ENCODE results near the gene RAD9A. TPM values are rescaled to one million over a fixed set of nuclear protein-coding genes. Genes with fewer than 3 reads are reported as not detected.

Gene RAD9A
- total RNA-seq, 1 experiment from 2014 or later = 20.9 TPM

DNA sequence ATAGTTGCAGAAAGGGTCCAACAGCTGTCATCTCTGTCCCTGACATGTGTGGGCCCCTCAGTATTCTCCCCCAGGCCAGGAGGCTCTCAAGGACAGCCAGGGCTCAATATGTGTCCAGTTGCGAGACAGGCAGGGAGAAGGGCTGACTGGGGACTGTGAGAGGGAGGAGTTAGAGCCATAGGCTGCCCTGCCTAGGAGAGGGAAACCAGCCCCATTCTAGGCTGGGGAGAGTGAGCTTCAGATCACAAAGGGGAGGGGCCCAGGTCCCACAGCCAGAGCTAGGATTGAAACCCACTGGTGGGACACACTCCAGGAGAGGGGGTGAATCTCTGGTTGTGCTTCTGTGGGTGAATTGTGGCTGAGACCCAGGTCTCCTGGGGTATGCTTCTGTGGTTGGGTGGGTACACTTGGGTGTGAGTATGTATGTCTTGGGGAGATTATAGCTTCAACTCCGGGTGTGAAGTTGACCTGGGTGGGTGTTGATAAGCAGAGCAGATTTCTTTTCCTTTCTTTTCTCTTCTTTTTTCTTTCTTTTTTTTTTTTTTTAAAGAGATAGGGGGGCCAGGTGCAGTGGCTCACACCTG is 21.6 kb downstream of the RAD9A start:
- DNase-seq = no peak

More for the DNA sequence above, 21.6 kb downstream of the RAD9A start:
- no peaks in the 10 kb centered on the region for H3K23me2 ChIP-seq (ENCODE audit: insufficient read length, low read depth, low read length, poor library complexity, severe bottlenecking)
- H4K8ac ChIP-seq (replicated peaks; ENCODE audit: insufficient read length, low read depth, low read length) = no peak overlapping the region
- no peak overlapping the region; the same call in 1 of the 2 replicates for H3K14ac ChIP-seq (ENCODE audit: insufficient read depth, low read length)
- H3K9ac ChIP-seq (ENCODE audit: extremely low read depth, insufficient read length, low read length) = no peak overlapping the region
- no peaks in the 10 kb centered on the region for H4K20me1 ChIP-seq (ENCODE audit: control insufficient read depth, insufficient read depth, insufficient read length)
- no peak overlapping the region for H2BK15ac ChIP-seq (ENCODE audit: low read depth, low read length)
- no peak overlapping the region for H2BK5ac ChIP-seq (ENCODE audit: insufficient read length, low read length)
- no peak overlapping the region for H3K23ac ChIP-seq (ENCODE audit: insufficient read length, low read depth, low read length)
- no peaks in the 10 kb centered on the region for H3K27me3 ChIP-seq (ENCODE audit: insufficient read depth, low read length)
- H3K79me2 ChIP-seq (ENCODE audit: insufficient read depth, low read length) = no peaks in the 10 kb centered on the region
- no CpG with 5 or more reads among the region's 2 CpGs for WGBS (ENCODE audit: extremely low coverage, insufficient read length, low lambda C conversion rate)
- no peak overlapping the region for H4K5ac ChIP-seq (ENCODE audit: insufficient read length, low read depth, low read length)
- TF ChIP-seq, protein P1, sequence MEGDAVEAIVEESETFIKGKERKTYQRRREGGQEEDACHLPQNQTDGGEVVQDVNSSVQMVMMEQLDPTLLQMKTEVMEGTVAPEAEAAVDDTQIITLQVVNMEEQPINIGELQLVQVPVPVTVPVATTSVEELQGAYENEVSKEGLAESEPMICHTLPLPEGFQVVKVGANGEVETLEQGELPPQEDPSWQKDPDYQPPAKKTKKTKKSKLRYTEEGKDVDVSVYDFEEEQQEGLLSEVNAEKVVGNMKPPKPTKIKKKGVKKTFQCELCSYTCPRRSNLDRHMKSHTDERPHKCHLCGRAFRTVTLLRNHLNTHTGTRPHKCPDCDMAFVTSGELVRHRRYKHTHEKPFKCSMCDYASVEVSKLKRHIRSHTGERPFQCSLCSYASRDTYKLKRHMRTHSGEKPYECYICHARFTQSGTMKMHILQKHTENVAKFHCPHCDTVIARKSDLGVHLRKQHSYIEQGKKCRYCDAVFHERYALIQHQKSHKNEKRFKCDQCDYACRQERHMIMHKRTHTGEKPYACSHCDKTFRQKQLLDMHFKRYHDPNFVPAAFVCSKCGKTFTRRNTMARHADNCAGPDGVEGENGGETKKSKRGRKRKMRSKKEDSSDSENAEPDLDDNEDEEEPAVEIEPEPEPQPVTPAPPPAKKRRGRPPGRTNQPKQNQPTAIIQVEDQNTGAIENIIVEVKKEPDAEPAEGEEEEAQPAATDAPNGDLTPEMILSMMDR (conservative IDR thresholded peaks at IDR 0.05) = no peak
- no peak overlapping the region for H3K56ac ChIP-seq (ENCODE audit: insufficient read length, low read depth, low read length)
- H3K27ac ChIP-seq (ENCODE audit: insufficient read length, low read depth, low read length) = no peak overlapping the region
- Mint-ChIP-seq H3K27me3 (ENCODE audit: low read depth) (peaks cover 39% of the 10 kb centered on the region), H3K27ac (no peak overlapping the region), H3K36me3 (ENCODE audit: insufficient read depth in 1 of 3, low read depth in 3 of 3) (peaks cover 0 to 1% (median 0%) of the 10 kb centered on the region in 3 experiments; a peak in 1 of 7 replicates), H3K9me3 (no peaks in the 10 kb centered on the region; a peak in 1 of 5 replicates), H3K4me3 (peak overlapping the region in 1 of 2 experiments; percentile 8; a peak in 1 of 5 replicates), H3K4me1 (peaks cover 23 to 34% of the 10 kb centered on the region in 2 experiments)
- H3K4ac ChIP-seq (ENCODE audit: low read depth, low read length) = no peak overlapping the region
- H2BK120ac ChIP-seq (ENCODE audit: low read depth, low read length, poor library complexity, severe bottlenecking) = no peak overlapping the region
- H4K91ac ChIP-seq (ENCODE audit: insufficient read length, low read depth, low read length) = no peak overlapping the region
- H2AK5ac ChIP-seq (ENCODE audit: insufficient read length, low read length) = no peak overlapping the region
- H3T11ph ChIP-seq (ENCODE audit: low read length) = no peak overlapping the region
- no peaks in the 10 kb centered on the region for H3K4me1 ChIP-seq (ENCODE audit: insufficient read depth, low read length)
- no peak overlapping the region for H3K18ac ChIP-seq (ENCODE audit: insufficient read length, low read depth, low read length)
- no peaks in the 10 kb centered on the region for H3K79me1 ChIP-seq (ENCODE audit: insufficient read depth, low read depth, low read length, poor library complexity, severe bottlenecking)
- no peaks in the 10 kb centered on the region for H3K9me3 ChIP-seq (ENCODE audit: control insufficient read depth, low read depth, low read length)
- H3K4me2 ChIP-seq (ENCODE audit: insufficient read depth, insufficient read length, low read length) = no peak overlapping the region
- no peak overlapping the region for H2BK12ac ChIP-seq (ENCODE audit: insufficient read length, low read depth, low read length)
- H2AFZ ChIP-seq (ENCODE audit: low read length) = no peak overlapping the region
- H2BK20ac ChIP-seq (ENCODE audit: low read depth, low read length, poor library complexity, severe bottlenecking) = no peak overlapping the region

All from H9 (cell line).